ENCODE measurements around the gene MIPEP. TPM values are rescaled to one million over a fixed set of nuclear protein-coding genes. Genes with fewer than 3 reads are reported as not detected.
"Not testable (repeated sequence)": the region's sequence is repeated elsewhere in the genome, so short reads cannot be mapped to it uniquely, and the experiment has no call there.

MIPEP gene
- total and polyA plus RNA-seq, 9 of the 15 experiments (the other 6 are each of a cell fraction or from before 2014, with no cell fraction given): 1.7 to 19.3 (median 13.1) TPM

DNA sequence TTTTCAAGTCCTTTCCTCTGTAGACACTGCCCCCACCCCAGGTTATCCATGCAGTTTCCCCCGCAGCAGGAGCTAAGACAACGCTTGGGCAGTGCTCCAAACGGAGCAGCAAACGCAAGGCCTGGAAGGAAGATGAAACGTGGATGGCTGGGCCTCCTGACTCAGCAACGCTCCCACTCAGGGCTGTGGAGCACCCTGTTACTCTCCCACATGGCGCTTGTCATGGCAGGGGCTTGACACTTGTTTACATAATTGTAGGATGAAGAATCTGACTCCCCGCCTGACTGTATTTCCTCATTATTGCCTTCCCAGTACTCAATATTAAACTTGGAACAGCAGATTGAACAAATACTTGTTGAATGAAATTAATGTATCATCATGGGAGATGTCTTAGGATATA lies 8.9 kb upstream of the MIPEP start (continued):
- no peak for TF ChIP-seq ZKSCAN1 (IDR thresholded peaks at IDR 0.05; ENCODE audit: low read depth, low read length)
- TF ChIP-seq ZNF512 (tag; IDR thresholded peaks at IDR 0.05): no peak
- no peak for TF ChIP-seq E2F4 (CRISPR knock-in tag; IDR thresholded peaks at IDR 0.05; ENCODE audit: low read depth)
- TF ChIP-seq PHTF2 (CRISPR knock-in tag; IDR thresholded peaks at IDR 0.05): no peak
- no peak for TF ChIP-seq HLTF (IDR thresholded peaks at IDR 0.05)
- TF ChIP-seq BRF1 (IDR thresholded peaks at IDR 0.05; ENCODE audit: borderline replicate concordance, extremely low read depth, insufficient read length): no peak
- no peak for TF ChIP-seq MAFG (tag; conservative IDR thresholded peaks at IDR 0.05)

DNA sequence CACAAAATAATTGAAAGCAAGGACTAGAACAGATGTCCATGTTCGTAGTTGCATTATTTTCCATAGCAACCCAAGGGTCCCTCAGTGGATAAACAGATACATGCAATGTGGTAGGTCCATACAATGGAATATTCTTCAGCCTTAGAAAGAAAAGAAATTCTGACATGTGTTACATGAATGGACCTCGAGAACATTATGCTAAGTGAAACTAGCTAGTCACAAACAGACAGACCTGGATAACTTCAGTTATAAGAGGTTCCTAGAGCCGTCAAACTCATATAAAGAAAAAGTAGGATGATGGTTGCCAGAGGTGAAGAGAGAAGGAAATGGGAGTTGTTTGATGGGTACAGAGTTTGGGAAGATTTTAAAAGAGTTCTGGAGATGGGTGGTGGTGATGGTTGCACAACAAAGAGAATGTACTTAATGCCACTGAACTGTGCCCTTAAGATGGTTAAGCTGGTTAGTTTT lies 8.3 kb upstream of the MIPEP start, which contains the start of gene C1QTNF9B:
C1QTNF9B (minus strand) TSS at position 51 of the 468 bp plus-strand sequence.
- H3K9me1 ChIP-seq (ENCODE audit: control insufficient read depth, insufficient read depth, low read length); H3K36me3 ChIP-seq (ENCODE audit: control insufficient read depth, insufficient read depth, low read length); DNase-seq (ENCODE audit: extremely low read depth in 1 of 4, low spot score in 3 of 4); H3K9ac ChIP-seq (ENCODE audit: insufficient read depth in 1 of 2, low read depth in 2 of 2, low read length in 2 of 2); FAIRE-seq; H3K27me3 ChIP-seq (ENCODE audit: control insufficient read depth in 2 of 2, insufficient read depth in 2 of 2, low read length in 2 of 2); H3K27ac ChIP-seq (ENCODE audit: extremely low read depth, low read depth, low read length); H2AFZ ChIP-seq (ENCODE audit: low read depth, low read length); H4K20me1 ChIP-seq (replicated peaks; ENCODE audit: control insufficient read depth, insufficient read depth, low read length); POLR2A ChIA-PET; H3K4me3 ChIP-seq; BruUV-seq (replicated peaks); H3K79me2 ChIP-seq (ENCODE audit: control insufficient read depth, insufficient read depth, low read length); H3K4me1 ChIP-seq (replicated peaks in 1 of 2; ENCODE audit: control insufficient read depth in 2 of 2, insufficient read depth in 2 of 2, low read length in 2 of 2); H3K9me3 ChIP-seq (replicated peaks; ENCODE audit: control insufficient read depth, insufficient read depth, low read depth, low read length); ATAC-seq; CTCF ChIA-PET (ENCODE audit: low intra/inter-chr PET ratio); H3K4me2 ChIP-seq (ENCODE audit: insufficient read depth, low read length): not testable (repeated sequence)
- in situ Hi-C loops (cut with MboI): loop anchor here (10.0 kb wide), 1 partner anchor 433 kb away; no protein-coding TSS in a partner anchor
- 0% methylated on average over 2 of the region's 3 CpGs for WGBS (ENCODE audit: insufficient coverage, low coverage, missing lambda C conversion rate)
- intact Hi-C loops (cut with micrococcal nuclease): loop anchor here (5.0 to 10.0 kb wide), 2 partner anchors 180 to 433 kb away; no protein-coding TSS in a partner anchor

- POLR2A ChIA-PET: interaction anchor here (0.6 kb wide), 1 partner anchor 28 kb away, joined by 3 read pairs; no protein-coding TSS in a partner anchor
- ATAC-seq; H3K4me2 ChIP-seq (ENCODE audit: insufficient read depth, low read length); H3K4me1 ChIP-seq (replicated peaks in 1 of 2; ENCODE audit: control insufficient read depth in 2 of 2, insufficient read depth in 2 of 2, low read length in 2 of 2); H3K9me3 ChIP-seq (replicated peaks; ENCODE audit: control insufficient read depth, insufficient read depth, low read depth, low read length); H3K9me1 ChIP-seq (ENCODE audit: control insufficient read depth, insufficient read depth, low read length); H3K36me3 ChIP-seq (ENCODE audit: control insufficient read depth, insufficient read depth, low read length); CTCF ChIA-PET (ENCODE audit: low intra/inter-chr PET ratio); H2AFZ ChIP-seq (ENCODE audit: low read depth, low read length); H3K79me2 ChIP-seq (ENCODE audit: control insufficient read depth, insufficient read depth, low read length); FAIRE-seq; BruUV-seq (replicated peaks); H3K4me3 ChIP-seq; H3K9ac ChIP-seq (ENCODE audit: insufficient read depth in 1 of 2, low read depth in 2 of 2, low read length in 2 of 2); H3K27me3 ChIP-seq (ENCODE audit: control insufficient read depth in 2 of 2, insufficient read depth in 2 of 2, low read length in 2 of 2); H3K27ac ChIP-seq (ENCODE audit: extremely low read depth, low read depth, low read length); H4K20me1 ChIP-seq (replicated peaks; ENCODE audit: control insufficient read depth, insufficient read depth, low read length); DNase-seq (ENCODE audit: extremely low read depth in 1 of 4, low spot score in 3 of 4): not testable (repeated sequence)
- intact Hi-C loops (cut with micrococcal nuclease) (loop anchor here (5.0 to 10.0 kb wide), 2 partner anchors 177 to 430 kb away; no protein-coding TSS in a partner anchor), in situ Hi-C loops (cut with MboI) (loop anchor here (10.0 kb wide), 1 partner anchor 430 kb away; no protein-coding TSS in a partner anchor)
- 0% methylated on average over 9 of the region's 12 CpGs for WGBS (ENCODE audit: insufficient coverage, low coverage, missing lambda C conversion rate)
Observed at GRCh38 chr13:23894746-23895145, 5.5 kb upstream of the MIPEP start.

Measured in K562 (cell line).